ENCODE results near the gene CABYR.

DNA sequence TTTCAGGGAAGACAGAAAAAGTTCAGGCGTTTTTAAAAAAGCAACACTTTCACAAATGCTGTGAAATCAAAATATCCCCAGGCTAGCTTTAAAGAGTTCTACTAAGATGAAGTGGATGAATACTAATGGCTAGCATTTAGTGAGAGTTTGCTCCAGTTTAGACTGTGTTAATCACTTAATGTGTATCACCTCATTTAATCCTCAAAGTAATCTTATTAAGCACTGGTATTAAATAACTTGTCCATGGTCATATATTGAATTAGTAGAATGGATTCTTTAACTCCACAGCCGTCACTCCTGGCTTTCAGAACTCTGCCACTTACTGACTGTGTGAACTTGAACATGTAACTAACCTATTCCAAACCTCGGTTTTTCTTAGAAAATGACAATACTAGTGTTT, 66.0 kb downstream of the CABYR start:
- TF ChIP-seq, protein P1, sequence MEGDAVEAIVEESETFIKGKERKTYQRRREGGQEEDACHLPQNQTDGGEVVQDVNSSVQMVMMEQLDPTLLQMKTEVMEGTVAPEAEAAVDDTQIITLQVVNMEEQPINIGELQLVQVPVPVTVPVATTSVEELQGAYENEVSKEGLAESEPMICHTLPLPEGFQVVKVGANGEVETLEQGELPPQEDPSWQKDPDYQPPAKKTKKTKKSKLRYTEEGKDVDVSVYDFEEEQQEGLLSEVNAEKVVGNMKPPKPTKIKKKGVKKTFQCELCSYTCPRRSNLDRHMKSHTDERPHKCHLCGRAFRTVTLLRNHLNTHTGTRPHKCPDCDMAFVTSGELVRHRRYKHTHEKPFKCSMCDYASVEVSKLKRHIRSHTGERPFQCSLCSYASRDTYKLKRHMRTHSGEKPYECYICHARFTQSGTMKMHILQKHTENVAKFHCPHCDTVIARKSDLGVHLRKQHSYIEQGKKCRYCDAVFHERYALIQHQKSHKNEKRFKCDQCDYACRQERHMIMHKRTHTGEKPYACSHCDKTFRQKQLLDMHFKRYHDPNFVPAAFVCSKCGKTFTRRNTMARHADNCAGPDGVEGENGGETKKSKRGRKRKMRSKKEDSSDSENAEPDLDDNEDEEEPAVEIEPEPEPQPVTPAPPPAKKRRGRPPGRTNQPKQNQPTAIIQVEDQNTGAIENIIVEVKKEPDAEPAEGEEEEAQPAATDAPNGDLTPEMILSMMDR (IDR thresholded peaks at IDR 0.05) = no peak
- TF ChIP-seq POLR2A (IDR thresholded peaks at IDR 0.05) (no peak), EP300 (IDR thresholded peaks at IDR 0.05) (no peak)
